HCEC 1CT (cell line): ENCODE measurements around the gene ZDHHC22.

Experiments
- DNase-seq: peaks from one replicate; pipeline ENCODE4 v3.0.0-alpha.2; 2017

ZDHHC22 gene

GRCh38 chr14:77155083-77155482 lies 13.5 kb upstream of the ZDHHC22 start:
- DNase-seq = no peak

- DNase-seq = no peak
Measured at GRCh38 chr14:77154421-77154820, 12.8 kb upstream of the ZDHHC22 start.

GRCh38 chr14:77153802-77154201 lies 12.2 kb upstream of the ZDHHC22 start:
- no peak for DNase-seq

GRCh38 chr14:77151918-77152588 lies 10.5 kb upstream of the ZDHHC22 start:
- DNase-seq = peak; percentile 56

GRCh38 chr14:77151245-77151644 lies 9.7 kb upstream of the ZDHHC22 start:
- DNase-seq = peak; percentile 22

- no peak for DNase-seq
Measured at GRCh38 chr14:77148510-77149231, 7.1 kb upstream of the ZDHHC22 start.

- no peak for DNase-seq
Measured at GRCh38 chr14:77145975-77146740, 4.6 kb upstream of the ZDHHC22 start.

- no peak for DNase-seq
Measured at GRCh38 chr14:77144412-77145115, 3.0 kb upstream of the ZDHHC22 start.

GRCh38 chr14:77143071-77143470 lies 1.5 kb upstream of the ZDHHC22 start:
- DNase-seq = no peak

GRCh38 chr14:77142005-77142800 lies 612 bp upstream of the ZDHHC22 start:
- DNase-seq = no peak

- no peak for DNase-seq
Measured at GRCh38 chr14:77140359-77141213, 1.0 kb downstream of the ZDHHC22 start.

GRCh38 chr14:77139540-77140358 lies 1.8 kb downstream of the ZDHHC22 start:
- no peak for DNase-seq

- no peak for DNase-seq
Measured at GRCh38 chr14:77139022-77139421, 2.6 kb downstream of the ZDHHC22 start.

GRCh38 chr14:77133720-77134338 lies 7.8 kb downstream of the ZDHHC22 start:
- DNase-seq = peak; percentile 22

- no peak for DNase-seq
Measured at GRCh38 chr14:77131871-77132486, 9.6 kb downstream of the ZDHHC22 start.

- no peak for DNase-seq
Measured at GRCh38 chr14:77131206-77131605, 10.4 kb downstream of the ZDHHC22 start.

- no peak for DNase-seq
Measured at GRCh38 chr14:77130386-77130785, 11.2 kb downstream of the ZDHHC22 start.

GRCh38 chr14:77128414-77128891 lies 13.1 kb downstream of the ZDHHC22 start:
- DNase-seq = peak; percentile 14

GRCh38 chr14:77126461-77126990 lies 15.1 kb downstream of the ZDHHC22 start:
- no peak for DNase-seq
